GM19240 (cell line): ENCODE data around the gene TMEM212.
"Not testable (repeated sequence)": the region's sequence is repeated elsewhere in the genome, so short reads cannot be mapped to it uniquely, and the experiment has no call there.

Experiments used
- DNase-seq: peaks from one replicate; pipeline ENCODE4 v3.0.0; 2011; ENCODE audit warnings: low spot score; ENCODE audit not compliant: insufficient read length

Gene TMEM212

DNA sequence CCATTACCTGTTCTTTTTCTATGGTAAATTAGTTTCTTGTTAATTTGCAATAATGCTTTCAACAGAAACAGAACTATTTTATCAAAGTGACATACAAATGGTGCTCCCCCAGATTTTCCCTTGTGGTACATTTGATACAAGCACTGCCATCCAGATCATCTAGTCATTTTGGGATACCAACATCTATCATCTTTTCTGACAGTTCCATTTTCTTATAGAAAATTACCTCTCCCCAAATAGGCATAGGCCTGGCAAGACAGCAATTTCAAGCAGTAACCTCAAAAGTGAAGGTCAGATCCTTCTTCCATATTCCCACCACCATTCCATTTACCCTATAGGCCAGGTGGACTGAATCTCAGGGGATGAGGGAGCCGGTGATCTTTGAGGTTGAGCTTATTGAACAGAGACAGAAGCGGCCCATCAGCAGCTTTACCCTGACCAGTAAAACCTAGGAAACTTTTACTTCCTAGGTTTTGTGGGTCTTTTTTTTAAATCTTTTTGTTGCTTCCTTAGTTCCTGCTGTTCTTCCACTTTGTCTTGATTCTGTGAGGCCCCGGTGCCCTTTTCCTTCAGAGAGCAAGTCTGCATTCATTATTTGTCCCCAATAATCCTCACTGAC, 29.8 kb upstream of the TMEM212 start:
- no peak for DNase-seq

- no peak for DNase-seq
Measured at GRCh38 chr3:171813897-171814460, 29.2 kb upstream of the TMEM212 start.

- DNase-seq = not testable (repeated sequence)
Measured at GRCh38 chr3:171814662-171815061, 28.5 kb upstream of the TMEM212 start.

DNA sequence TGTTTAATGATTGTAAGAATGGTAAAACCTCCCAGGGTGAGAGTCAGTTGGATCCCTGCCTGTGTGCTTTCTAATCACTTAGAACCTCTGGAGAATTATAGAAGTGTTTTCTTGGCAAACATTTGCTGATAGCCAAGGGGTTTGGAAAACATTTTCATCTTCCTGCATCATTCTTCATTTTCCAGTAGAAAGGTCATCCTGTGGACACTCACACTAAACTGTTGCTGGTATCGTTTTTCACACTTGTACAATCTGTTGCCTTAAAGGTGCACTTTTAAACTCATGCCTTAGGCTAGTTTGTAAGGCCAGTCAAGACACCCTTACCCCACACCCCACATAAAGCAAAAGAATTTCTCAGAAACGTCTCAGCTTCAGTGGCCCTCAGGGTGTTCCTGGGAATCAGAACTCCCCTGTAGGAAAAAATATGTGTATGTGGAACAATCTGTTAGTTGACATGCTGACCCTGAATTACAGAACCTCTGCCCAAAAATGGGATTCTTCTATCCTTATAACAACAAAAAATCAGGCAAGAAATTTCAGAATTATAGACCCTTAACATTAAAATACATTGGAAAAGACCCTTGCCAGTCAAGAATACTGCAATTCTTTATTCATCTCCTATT, 27.1 kb upstream of the TMEM212 start:
- no peak for DNase-seq

DNA sequence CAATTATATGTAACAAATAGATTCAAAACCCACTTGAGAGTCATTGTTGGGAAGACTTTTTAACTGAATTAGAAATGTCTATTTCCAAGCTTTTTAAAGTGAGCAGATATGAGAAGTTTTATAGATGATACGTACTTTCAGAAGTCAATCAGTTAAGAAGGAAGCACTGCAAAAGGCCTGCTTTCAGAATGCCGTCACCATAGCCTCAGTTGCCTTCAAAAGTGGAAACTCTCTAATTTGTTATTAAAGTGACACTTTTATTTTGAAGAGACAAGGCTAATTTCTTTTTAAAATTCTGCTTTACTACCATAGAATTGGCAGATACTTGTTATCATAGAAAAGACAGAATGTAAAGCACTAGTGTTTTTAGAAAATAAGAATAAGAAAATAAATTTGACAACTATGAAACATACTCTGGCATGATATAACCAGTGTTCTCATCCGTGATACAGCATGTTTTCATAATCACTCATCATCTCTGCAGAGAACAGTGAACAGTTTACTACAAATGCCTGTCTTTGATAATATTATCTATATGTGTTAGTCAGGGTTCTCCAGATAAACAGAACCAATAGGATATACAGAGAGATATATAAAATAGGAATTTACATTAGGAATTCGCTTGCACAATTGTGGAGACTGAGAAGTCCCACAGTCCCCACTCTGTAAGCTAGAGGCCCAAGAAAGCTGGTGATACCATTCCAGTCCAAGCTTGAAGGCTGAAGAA, 25.9 kb upstream of the TMEM212 start:
- DNase-seq = no peak

DNA sequence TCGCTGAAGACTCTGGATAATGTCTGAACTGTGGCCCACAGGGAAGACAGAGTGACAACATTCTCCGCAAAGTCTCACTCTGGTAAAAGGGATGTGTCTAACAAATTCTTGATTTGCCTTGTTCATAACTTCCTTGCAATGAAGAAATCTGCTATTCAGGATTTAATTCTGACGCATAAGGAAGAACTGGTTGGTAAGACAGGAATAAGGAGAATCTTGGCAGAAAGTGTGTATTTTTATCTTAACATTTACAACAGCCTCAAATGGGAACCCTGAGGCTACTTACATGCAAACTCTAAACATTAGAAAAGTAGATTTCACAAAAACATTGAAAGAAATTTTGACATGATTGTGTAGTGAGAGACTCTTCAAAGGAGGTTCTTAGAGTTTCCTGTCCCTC, 22.1 kb upstream of the TMEM212 start:
- DNase-seq = no peak

DNA sequence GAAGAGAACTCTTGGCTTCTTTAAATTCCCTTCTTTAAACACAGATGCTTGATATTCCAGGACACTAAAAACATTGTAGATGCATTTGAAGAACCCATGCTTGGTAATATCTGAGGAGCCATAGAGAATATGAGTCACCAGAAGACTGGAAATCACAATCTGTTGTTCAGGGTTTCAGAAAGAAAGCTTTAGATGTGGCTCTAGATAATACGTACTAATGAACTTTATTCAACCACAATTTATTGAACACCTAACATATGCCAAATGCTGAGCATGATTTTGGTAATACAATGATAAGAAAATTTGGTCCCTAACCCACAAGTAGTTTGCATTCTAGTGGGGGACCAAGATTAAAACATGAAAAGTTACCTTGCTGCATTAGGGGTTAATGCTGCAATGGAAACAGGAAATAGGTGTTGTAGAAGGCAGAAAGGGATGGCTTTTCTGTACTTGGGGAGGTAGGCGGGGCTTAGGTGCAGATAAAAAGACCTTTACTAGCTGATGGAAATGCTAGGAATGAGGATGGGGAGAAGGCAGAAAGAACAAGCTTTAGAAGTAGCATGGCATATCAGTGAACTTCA, 21.3 kb upstream of the TMEM212 start:
- DNase-seq = no peak

- DNase-seq = no peak
Measured at GRCh38 chr3:171822431-171823106, 20.6 kb upstream of the TMEM212 start.

DNA sequence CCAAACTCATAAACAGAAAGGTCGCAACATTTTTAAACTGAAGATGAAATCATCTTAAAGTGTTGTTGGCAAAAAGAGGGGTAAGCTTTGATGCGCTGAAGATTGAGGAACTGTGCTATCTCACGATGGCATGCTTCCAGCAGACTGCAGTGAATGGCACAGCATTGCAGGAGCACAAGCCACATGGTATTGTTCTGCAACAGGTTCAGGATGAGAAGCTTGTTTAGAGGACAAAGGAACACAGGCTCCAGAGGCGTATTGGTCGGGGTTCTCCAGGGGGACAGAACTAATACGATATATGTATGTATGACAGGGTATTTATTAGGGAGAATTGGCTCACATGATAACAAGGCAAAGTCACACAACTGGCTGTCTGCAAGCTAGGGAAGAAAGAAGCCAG, 19.0 kb upstream of the TMEM212 start:
- no peak for DNase-seq

GRCh38 chr3:171824824-171825221, 18.3 kb upstream of the TMEM212 start:
- DNase-seq = no peak

DNA sequence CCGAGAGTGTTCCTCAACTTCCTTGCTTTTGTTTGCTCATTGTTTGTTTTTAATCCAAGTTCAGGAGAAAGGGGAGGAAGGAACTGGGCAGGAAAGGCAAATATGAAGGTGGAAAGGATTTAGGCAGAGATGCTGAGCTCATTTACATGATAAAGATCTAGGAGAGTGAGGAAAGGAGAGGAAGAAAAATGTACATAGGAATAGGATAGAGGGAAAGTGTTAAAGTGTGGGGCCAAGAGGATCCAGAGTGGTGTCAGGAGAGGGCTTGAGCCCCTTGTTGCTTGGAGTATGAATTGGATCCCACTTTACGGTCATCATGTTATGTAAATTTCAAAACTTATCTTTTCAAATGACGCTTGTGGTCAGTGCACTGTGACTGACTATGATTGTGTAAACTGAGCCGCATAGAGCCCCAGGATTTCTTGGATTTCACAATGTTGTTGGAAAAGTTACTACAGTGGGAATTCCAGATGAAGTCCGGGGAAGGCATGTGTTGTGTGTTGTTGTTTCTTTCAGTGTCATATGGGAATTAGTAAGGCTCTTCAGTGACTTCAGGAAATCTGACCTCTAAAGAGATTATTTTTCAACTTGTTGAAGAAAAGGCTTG, 17.8 kb upstream of the TMEM212 start:
- no peak for DNase-seq

DNA sequence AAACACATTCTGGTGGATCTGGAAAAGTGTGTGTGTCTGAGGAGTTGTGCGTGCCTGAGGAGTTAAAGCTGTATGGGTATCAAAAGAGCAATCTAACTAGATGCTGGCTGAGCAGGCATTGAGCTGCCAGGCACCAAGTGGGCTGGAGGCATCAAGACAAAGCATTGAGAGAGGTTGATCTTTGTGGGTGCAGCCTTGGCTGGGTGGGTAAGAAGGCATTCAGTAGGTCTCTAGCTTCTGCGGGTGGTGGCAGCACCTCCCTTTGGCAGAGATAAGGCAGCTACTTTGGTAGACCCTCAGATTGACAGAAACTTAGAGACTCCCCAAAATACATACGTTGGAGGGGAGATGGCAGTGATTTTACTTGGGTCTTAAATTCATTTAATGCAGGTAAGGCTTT, 15.8 kb upstream of the TMEM212 start:
- no peak for DNase-seq

GRCh38 chr3:171827836-171828458, 15.2 kb upstream of the TMEM212 start:
- DNase-seq = no peak

- DNase-seq = no peak
Measured at GRCh38 chr3:171828902-171829770, 14.0 kb upstream of the TMEM212 start.

DNA sequence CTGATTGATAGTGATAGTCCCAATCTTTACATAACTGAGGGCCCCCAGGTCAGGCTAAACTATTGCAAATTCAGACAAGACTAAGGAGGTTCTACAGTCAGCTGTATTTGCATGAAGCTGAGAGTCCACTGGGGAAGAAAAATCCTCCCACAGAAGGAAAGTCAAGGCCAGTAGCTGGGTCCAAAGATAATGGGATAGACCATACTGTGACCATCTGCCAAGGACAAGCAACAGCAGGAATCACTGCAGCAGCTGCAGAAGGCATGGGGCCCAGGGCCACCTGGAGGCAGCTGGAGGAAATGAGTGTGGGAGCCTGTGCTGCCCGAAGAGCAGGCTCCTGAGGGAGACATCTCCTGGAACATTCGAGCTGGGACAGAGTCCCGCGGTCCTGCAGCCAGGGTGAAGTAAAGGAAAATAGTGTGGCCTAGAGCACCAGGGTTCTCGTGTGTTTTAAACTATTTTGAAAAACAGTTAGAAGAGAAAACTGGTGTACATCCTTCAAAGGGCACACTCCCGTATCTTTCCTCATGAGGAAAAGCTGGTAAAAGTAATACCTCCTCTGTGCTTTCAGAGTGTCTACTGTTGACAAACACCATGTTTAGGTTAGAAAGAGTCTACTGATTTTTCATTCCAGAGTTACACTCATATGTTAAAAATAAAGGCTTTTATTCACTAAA, 13.2 kb upstream of the TMEM212 start:
- DNase-seq = no peak

DNA sequence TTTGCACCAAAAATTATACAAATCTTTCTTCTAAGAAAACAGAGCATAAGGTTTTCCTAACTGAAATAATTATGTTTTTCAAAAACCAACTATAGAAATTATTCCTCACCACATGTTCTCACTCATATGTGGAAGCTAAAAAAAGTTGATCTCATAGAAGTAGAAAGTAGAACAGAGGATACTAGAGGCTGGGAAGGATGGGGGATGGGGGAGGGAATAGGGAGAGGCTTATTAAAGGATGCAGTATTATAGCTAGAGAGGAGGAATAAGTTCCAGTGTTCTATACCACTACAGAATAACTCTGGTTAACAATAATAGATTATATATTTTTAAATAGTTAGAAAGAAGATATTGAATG, 12.7 kb upstream of the TMEM212 start:
- no peak for DNase-seq

- no peak for DNase-seq
Measured at GRCh38 chr3:171831936-171832335, 11.2 kb upstream of the TMEM212 start.

DNA sequence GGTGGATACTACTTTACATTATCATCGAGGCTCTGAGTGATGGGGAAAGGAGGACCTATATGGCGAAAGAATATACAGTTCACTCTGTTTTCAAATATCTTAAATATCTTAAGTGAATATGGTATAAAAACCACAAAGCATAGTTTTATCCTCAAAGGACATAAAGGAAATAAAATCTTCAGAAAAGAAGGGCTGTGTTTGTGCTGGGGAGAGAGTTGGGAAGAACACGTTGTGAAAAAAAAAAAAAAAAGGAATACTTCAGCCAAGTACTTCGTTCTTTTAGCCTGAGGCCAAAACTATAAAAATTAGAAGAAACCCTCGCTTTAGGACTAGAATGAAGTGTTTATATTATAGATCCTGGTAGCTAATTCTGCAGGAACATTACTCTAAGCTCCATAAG, 10.2 kb upstream of the TMEM212 start:
- no peak for DNase-seq

DNA sequence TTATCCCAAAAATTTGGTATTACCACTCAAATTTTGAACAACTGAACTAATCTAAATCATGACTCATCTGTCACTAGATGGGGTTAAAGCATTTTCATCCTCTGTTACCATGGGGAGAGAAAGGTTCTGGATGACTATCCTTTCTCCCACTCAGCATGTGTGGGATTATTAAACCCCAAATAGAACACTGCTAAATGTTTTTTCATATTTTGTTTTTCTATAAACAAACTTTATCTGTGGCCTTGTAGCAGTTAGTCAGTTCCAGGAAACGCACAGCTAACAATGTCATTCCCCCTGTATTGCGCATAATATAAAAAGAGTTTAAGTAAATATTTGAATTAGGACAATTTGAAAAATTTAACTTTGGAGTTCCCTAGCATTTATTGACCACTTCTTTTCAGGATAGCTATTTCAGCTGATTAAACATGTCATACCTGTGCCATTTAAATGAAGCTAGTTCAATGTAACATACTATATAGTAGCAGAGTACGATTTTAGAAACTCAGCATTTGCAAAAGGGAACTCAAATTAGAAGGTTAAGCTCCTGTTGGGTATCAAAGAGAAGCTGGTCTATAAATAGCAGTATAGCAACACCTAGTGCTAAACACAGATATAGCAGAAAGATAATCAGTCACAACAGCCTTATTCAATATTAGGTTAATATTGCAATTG, 9.2 kb upstream of the TMEM212 start:
- no peak for DNase-seq
